ENCODE data around the gene DLEC1.

DLEC1 gene

GRCh38 chr3:38114052-38114874, 75.3 kb downstream of the DLEC1 start:
- Histone ChIP-seq H3K9me3 (ENCODE audit: insufficient read depth, low read depth, low read length) (no peaks in the 10 kb centered on the region), H3K4me3 (ENCODE audit: low read length) (no peak overlapping the region), H3K27me3 (ENCODE audit: insufficient read depth, low read length) (no peaks in the 10 kb centered on the region), H3K9ac (ENCODE audit: low read depth, low read length) (no peak overlapping the region), H3K4me1 (ENCODE audit: insufficient read depth, low read length) (no peaks in the 10 kb centered on the region), H3K27ac (ENCODE audit: low read depth, low read length) (no peak overlapping the region), H3K36me3 (ENCODE audit: insufficient read depth, low read length) (no peaks in the 10 kb centered on the region)
- 94% methylated on average over 13 of the region's 13 CpGs for WGBS

DNA sequence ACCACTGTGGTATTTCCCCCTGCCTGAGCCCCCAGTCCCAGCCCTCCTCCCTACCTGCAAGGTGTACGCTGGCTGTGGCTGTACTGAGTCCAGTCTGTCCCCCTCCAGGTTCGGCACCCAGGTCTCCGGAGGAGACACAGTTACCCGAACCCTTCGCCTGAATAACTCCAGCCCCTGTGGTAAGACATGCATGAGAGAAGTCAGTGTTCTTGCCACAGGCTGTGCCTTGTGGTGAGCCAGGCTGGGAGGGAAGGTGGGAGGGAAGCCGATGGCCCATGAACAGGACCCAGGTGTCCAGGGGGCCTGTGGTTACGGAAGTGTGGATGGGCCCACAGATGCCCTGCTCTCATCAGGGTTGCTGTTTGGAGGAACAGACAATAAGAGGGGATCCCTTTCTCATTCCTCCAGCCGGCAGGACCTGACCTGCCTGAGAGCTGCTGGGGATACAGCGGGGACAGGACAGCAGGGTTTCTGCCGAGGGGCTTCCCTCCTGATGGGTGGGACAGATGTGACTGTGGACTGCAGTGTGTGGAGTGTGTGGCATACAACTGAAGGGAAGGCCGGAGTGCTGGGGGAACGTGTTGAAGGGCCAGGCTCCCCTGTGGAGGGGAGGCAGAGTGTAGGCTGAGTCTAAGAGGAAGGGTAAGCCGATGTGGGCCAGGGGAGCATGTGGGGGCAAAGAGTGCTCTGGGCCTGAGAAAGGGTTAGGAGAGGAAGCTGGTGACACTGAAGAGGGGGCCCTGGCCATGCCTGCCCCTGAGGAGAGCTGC, 76.1 kb downstream of the DLEC1 start:
- H3K9me3 ChIP-seq (ENCODE audit: insufficient read depth, low read depth, low read length), result no peaks in the 10 kb centered on the region
- no peaks in the 10 kb centered on the region for H3K4me1 ChIP-seq (ENCODE audit: insufficient read depth, low read length)
- H3K4me3 ChIP-seq (ENCODE audit: low read length), result no peak overlapping the region
- no peak overlapping the region for H3K9ac ChIP-seq (ENCODE audit: low read depth, low read length)
- no peak overlapping the region for H3K27ac ChIP-seq (ENCODE audit: low read depth, low read length)
- WGBS, result 90% methylated on average over 13 of the region's 13 CpGs
- H3K27me3 ChIP-seq (ENCODE audit: insufficient read depth, low read length), result no peaks in the 10 kb centered on the region
- peaks cover 3% of the 10 kb centered on the region; the same call in 1 of the 2 replicates for H3K36me3 ChIP-seq (ENCODE audit: insufficient read depth, low read length)

- Histone ChIP-seq H3K36me3 (ENCODE audit: insufficient read depth, low read length) (peaks cover 4% of the 10 kb centered on the region; the same call in 1 of the 2 replicates), H3K4me3 (ENCODE audit: low read length) (no peak overlapping the region), H3K9ac (ENCODE audit: low read depth, low read length) (no peak overlapping the region), H3K9me3 (ENCODE audit: insufficient read depth, low read depth, low read length) (no peaks in the 10 kb centered on the region), H3K4me1 (ENCODE audit: insufficient read depth, low read length) (no peaks in the 10 kb centered on the region), H3K27me3 (ENCODE audit: insufficient read depth, low read length) (no peaks in the 10 kb centered on the region), H3K27ac (ENCODE audit: low read depth, low read length) (no peak overlapping the region)
- 93% methylated on average over 8 of the region's 9 CpGs for WGBS
These were observed 76.8 kb downstream of the DLEC1 start for GRCh38 chr3:38115645-38116427.

- 94% methylated on average over 12 of the region's 12 CpGs for WGBS
- no peak overlapping the region for H3K4me3 ChIP-seq (ENCODE audit: low read length)
- no peaks in the 10 kb centered on the region for H3K27me3 ChIP-seq (ENCODE audit: insufficient read depth, low read length)
- H3K9ac ChIP-seq (ENCODE audit: low read depth, low read length), result no peak overlapping the region
- no peak overlapping the region for H3K27ac ChIP-seq (ENCODE audit: low read depth, low read length)
- H3K4me1 ChIP-seq (ENCODE audit: insufficient read depth, low read length), result no peaks in the 10 kb centered on the region
- H3K9me3 ChIP-seq (ENCODE audit: insufficient read depth, low read depth, low read length), result no peaks in the 10 kb centered on the region
- peaks cover 8% of the 10 kb centered on the region for H3K36me3 ChIP-seq (ENCODE audit: insufficient read depth, low read length)
These were observed 77.6 kb downstream of the DLEC1 start for GRCh38 chr3:38116471-38117162.

GRCh38 chr3:38117163-38117716, 78.2 kb downstream of the DLEC1 start:
- Histone ChIP-seq H3K9me3 (ENCODE audit: insufficient read depth, low read depth, low read length) (no peaks in the 10 kb centered on the region), H3K36me3 (ENCODE audit: insufficient read depth, low read length) (peaks cover 13% of the 10 kb centered on the region), H3K27ac (ENCODE audit: low read depth, low read length) (no peak overlapping the region), H3K27me3 (ENCODE audit: insufficient read depth, low read length) (no peaks in the 10 kb centered on the region), H3K9ac (ENCODE audit: low read depth, low read length) (no peak overlapping the region), H3K4me1 (ENCODE audit: insufficient read depth, low read length) (no peaks in the 10 kb centered on the region), H3K4me3 (ENCODE audit: low read length) (no peak overlapping the region)
- 90% methylated on average over 10 of the region's 10 CpGs for WGBS

GRCh38 chr3:38117748-38118420, 78.9 kb downstream of the DLEC1 start:
- H3K36me3 ChIP-seq (ENCODE audit: insufficient read depth, low read length), result peaks cover 20% of the 10 kb centered on the region
- H3K4me3 ChIP-seq (ENCODE audit: low read length), result no peak overlapping the region
- H3K4me1 ChIP-seq (ENCODE audit: insufficient read depth, low read length), result no peaks in the 10 kb centered on the region
- WGBS, result 74% methylated on average over 11 of the region's 11 CpGs
- H3K9me3 ChIP-seq (ENCODE audit: insufficient read depth, low read depth, low read length), result no peaks in the 10 kb centered on the region
- H3K27ac ChIP-seq (ENCODE audit: low read depth, low read length), result no peak overlapping the region
- H3K27me3 ChIP-seq (ENCODE audit: insufficient read depth, low read length), result no peaks in the 10 kb centered on the region
- H3K9ac ChIP-seq (ENCODE audit: low read depth, low read length), result no peak overlapping the region

GRCh38 chr3:38118421-38119247, 79.6 kb downstream of the DLEC1 start:
- Histone ChIP-seq H3K27ac (ENCODE audit: low read depth, low read length) (no peak overlapping the region), H3K4me3 (ENCODE audit: low read length) (no peak overlapping the region), H3K4me1 (ENCODE audit: insufficient read depth, low read length) (no peaks in the 10 kb centered on the region), H3K9ac (ENCODE audit: low read depth, low read length) (no peak overlapping the region), H3K9me3 (ENCODE audit: insufficient read depth, low read depth, low read length) (no peaks in the 10 kb centered on the region), H3K27me3 (ENCODE audit: insufficient read depth, low read length) (no peaks in the 10 kb centered on the region), H3K36me3 (ENCODE audit: insufficient read depth, low read length) (peaks cover 25% of the 10 kb centered on the region)
- WGBS, result 96% methylated on average over 13 of the region's 13 CpGs

GRCh38 chr3:38119248-38119544, 80.2 kb downstream of the DLEC1 start:
- H3K27ac ChIP-seq (ENCODE audit: low read depth, low read length), result no peak overlapping the region
- H3K36me3 ChIP-seq (ENCODE audit: insufficient read depth, low read length), result peaks cover 29% of the 10 kb centered on the region
- no peaks in the 10 kb centered on the region for H3K27me3 ChIP-seq (ENCODE audit: insufficient read depth, low read length)
- H3K4me3 ChIP-seq (ENCODE audit: low read length), result no peak overlapping the region
- H3K4me1 ChIP-seq (ENCODE audit: insufficient read depth, low read length), result no peaks in the 10 kb centered on the region
- H3K9me3 ChIP-seq (ENCODE audit: insufficient read depth, low read depth, low read length), result no peaks in the 10 kb centered on the region
- WGBS, result 94% methylated on average over 1 of the region's 1 CpG
- H3K9ac ChIP-seq (ENCODE audit: low read depth, low read length), result no peak overlapping the region

DNA sequence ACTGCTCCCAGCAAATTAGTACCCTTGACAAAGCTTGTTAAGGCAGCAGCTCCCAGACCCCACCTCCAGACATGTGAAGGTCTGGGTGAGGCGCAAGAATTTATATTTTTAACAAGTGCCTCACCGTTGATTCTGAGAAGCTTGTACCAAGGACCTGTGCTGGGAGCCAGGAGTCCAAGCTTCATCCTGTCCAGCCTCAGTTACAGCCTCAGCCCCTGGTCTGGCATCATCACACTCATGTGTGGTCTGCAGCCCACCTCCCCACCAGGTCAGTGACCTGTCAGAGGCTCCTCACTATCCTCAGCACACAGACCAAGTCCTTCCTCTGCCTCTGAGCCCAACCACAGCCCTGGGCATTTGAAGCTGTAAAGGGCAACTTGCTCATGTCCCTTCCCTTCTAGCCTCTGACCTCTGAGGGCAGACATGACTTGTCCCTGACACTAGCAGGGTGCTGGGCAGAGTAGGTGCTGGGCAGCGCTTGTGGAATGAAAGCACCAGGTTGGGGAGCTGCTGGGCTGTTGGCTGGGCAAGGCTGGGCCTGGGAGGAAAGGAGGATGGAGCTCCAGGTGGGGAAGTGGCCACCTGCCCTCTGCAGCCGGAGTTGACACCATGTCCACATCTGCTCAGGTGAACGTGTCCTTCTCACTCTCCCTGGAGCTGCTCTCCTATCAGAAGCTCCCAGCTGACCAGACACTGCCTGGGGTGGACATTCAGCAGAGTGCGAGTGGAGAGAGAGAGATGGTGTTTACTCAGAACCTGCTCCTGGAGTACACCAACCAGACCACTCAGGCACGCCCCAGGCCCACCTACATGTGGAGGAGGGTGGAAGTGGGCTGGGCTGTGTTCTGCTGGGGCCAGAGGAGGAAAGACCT, 81.0 kb downstream of the DLEC1 start:
- H3K36me3 ChIP-seq (ENCODE audit: insufficient read depth, low read length), result peaks cover 37% of the 10 kb centered on the region
- H3K9ac ChIP-seq (ENCODE audit: low read depth, low read length), result no peak overlapping the region

More for the DNA sequence above, 81.0 kb downstream of the DLEC1 start:
- Histone ChIP-seq H3K27ac (ENCODE audit: low read depth, low read length) (no peak overlapping the region), H3K4me3 (ENCODE audit: low read length) (no peak overlapping the region), H3K4me1 (ENCODE audit: insufficient read depth, low read length) (no peaks in the 10 kb centered on the region), H3K9me3 (ENCODE audit: insufficient read depth, low read depth, low read length) (no peaks in the 10 kb centered on the region), H3K27me3 (ENCODE audit: insufficient read depth, low read length) (no peaks in the 10 kb centered on the region)
- WGBS, result 93% methylated on average over 7 of the region's 7 CpGs

Data from HUES64 (cell line).